Raji (cell line): ENCODE data around the gene CNNM4.

Source experiments
- POLR2A ChIP-seq: IDR thresholded peaks from 2 replicates; pipeline ENCODE4 v1.6.1; 2011; ENCODE audit warnings: low read depth, low read length, control low read depth; ENCODE audit not compliant: insufficient read depth

The CNNM4 gene

GRCh38 chr2:96826546-96827278, 66.0 kb downstream of the CNNM4 start:
- TF ChIP-seq POLR2A = no peak

GRCh38 chr2:96828436-96828835, 67.7 kb downstream of the CNNM4 start:
- TF ChIP-seq POLR2A = no peak

- no peak for TF ChIP-seq POLR2A
These were observed 68.2 kb downstream of the CNNM4 start for GRCh38 chr2:96828874-96829273.

- no peak for TF ChIP-seq POLR2A
These were observed 69.4 kb downstream of the CNNM4 start for GRCh38 chr2:96830044-96830562.

GRCh38 chr2:96831679-96832078, 71.0 kb downstream of the CNNM4 start:
- TF ChIP-seq POLR2A = no peak

- no peak for TF ChIP-seq POLR2A
These were observed 71.7 kb downstream of the CNNM4 start for GRCh38 chr2:96832408-96832753.

GRCh38 chr2:96832754-96833507, 72.2 kb downstream of the CNNM4 start:
- no peak for TF ChIP-seq POLR2A

GRCh38 chr2:96835830-96836229, 75.1 kb downstream of the CNNM4 start:
- TF ChIP-seq POLR2A = no peak

GRCh38 chr2:96837575-96837974, 76.9 kb downstream of the CNNM4 start:
- TF ChIP-seq POLR2A = no peak

GRCh38 chr2:96838345-96839292, 77.9 kb downstream of the CNNM4 start:
- TF ChIP-seq POLR2A = no peak

- TF ChIP-seq POLR2A = no peak
These were observed 78.7 kb downstream of the CNNM4 start for GRCh38 chr2:96839293-96839874.

GRCh38 chr2:96839875-96840850, 79.5 kb downstream of the CNNM4 start:
- TF ChIP-seq POLR2A = no peak

- no peak for TF ChIP-seq POLR2A
These were observed 81.2 kb downstream of the CNNM4 start for GRCh38 chr2:96841701-96842495.
